ENCODE data around the gene SGMS1. TPM values are rescaled to one million over a fixed set of nuclear protein-coding genes. Genes with fewer than 3 reads are reported as not detected.
A peak's percentile ranks its signal among the peaks of the same experiment; 100 is the strongest.
"Not testable (repeated sequence)": the region's sequence is repeated elsewhere in the genome, so short reads cannot be mapped to it uniquely, and the experiment has no call there.

Gene SGMS1
- total RNA-seq, 4 donors from 2014 or later: 107 to 234 (median 134) TPM

GRCh38 chr10:50503661-50504320 is 120.0 kb downstream of the SGMS1 start:
- no peak overlapping the region for H3K4me3 ChIP-seq
- 85% methylated on average over 10 of the region's 10 CpGs for WGBS, 2 donors
- no peak for DNase-seq (ENCODE audit: low spot score in 2 of 2)
- H3K9me3 ChIP-seq: no peaks in the 10 kb centered on the region
- peaks cover 0 to 48% (median 22%) of the 10 kb centered on the region in 4 donors for H3K4me1 ChIP-seq
- H3K27me3 ChIP-seq: no peaks in the 10 kb centered on the region
- no peaks in the 10 kb centered on the region for H3K36me3 ChIP-seq
- peak overlapping the region in 1 of 4 donors; percentile 4 for H3K27ac ChIP-seq
- TF ChIP-seq CTCF (IDR thresholded peaks at IDR 0.05): no peak
- no peak for TF ChIP-seq POLR2A (IDR thresholded peaks at IDR 0.05)
- no peak for TF ChIP-seq EP300 (IDR thresholded peaks at IDR 0.05)

GRCh38 chr10:50503156-50503555 is 120.6 kb downstream of the SGMS1 start:
- H3K36me3 ChIP-seq; H3K4me3 ChIP-seq; DNase-seq (ENCODE audit: low spot score in 2 of 2); H3K27me3 ChIP-seq; H3K9me3 ChIP-seq: not testable (repeated sequence)
- WGBS, 2 donors: 93 to 94% methylated on average over 4 of the region's 4 CpGs
- Histone ChIP-seq H3K4me1 (peaks cover 0 to 43% (median 16%) of the 10 kb centered on the region in 4 donors), H3K27ac (peak overlapping the region in 1 of 4 donors; percentile 4)

- 50 to 75% methylated on average over 1 of the region's 1 CpG for WGBS, 2 donors
Observed at GRCh38 chr10:50501924-50502452, 121.8 kb downstream of the SGMS1 start.

GRCh38 chr10:50501478-50501877 is 122.3 kb downstream of the SGMS1 start:
- Histone ChIP-seq H3K27ac (peak overlapping the region in 1 of 4 donors; percentile 29), H3K4me3 (no peak overlapping the region), H3K4me1 (peaks cover 0 to 38% (median 4%) of the 10 kb centered on the region in 4 donors), H3K36me3 (no peaks in the 10 kb centered on the region), H3K9me3 (no peaks in the 10 kb centered on the region), H3K27me3 (no peaks in the 10 kb centered on the region)
- no peak for TF ChIP-seq EP300 (IDR thresholded peaks at IDR 0.05)
- TF ChIP-seq POLR2A (IDR thresholded peaks at IDR 0.05): no peak
- TF ChIP-seq CTCF (IDR thresholded peaks at IDR 0.05): no peak
- no peak for DNase-seq (ENCODE audit: low spot score in 2 of 2)
- WGBS, 2 donors: 54 to 68% methylated on average over 2 of the region's 2 CpGs

More at GRCh38 chr10:50501924-50502452, 121.8 kb downstream of the SGMS1 start:
- no peak overlapping the region for H3K4me3 ChIP-seq
- H3K36me3 ChIP-seq: no peaks in the 10 kb centered on the region
- no peak for DNase-seq (ENCODE audit: low spot score in 2 of 2)
- TF ChIP-seq CTCF (IDR thresholded peaks at IDR 0.05): no peak
- no peaks in the 10 kb centered on the region for H3K27me3 ChIP-seq
- H3K4me1 ChIP-seq: peaks cover 0 to 43% (median 8%) of the 10 kb centered on the region in 4 donors
- peak overlapping the region in 2 of 4 donors; percentile 15 to 29 for H3K27ac ChIP-seq
- H3K9me3 ChIP-seq: no peaks in the 10 kb centered on the region

- 93 to 100% methylated on average over 1 of the region's 1 CpG for WGBS, 2 donors
- no peaks in the 10 kb centered on the region for H3K27me3 ChIP-seq
- H3K4me1 ChIP-seq: peaks cover 0 to 32% (median 2%) of the 10 kb centered on the region in 4 donors
- no peaks in the 10 kb centered on the region for H3K36me3 ChIP-seq
- TF ChIP-seq POLR2A (IDR thresholded peaks at IDR 0.05) (no peak), EP300 (IDR thresholded peaks at IDR 0.05) (no peak), CTCF (IDR thresholded peaks at IDR 0.05) (no peak)
- no peak for DNase-seq (ENCODE audit: low spot score in 2 of 2)
- peak overlapping the region in 2 of 4 donors; percentile 32 to 51 for H3K27ac ChIP-seq
- no peak overlapping the region for H3K4me3 ChIP-seq
- H3K9me3 ChIP-seq: no peaks in the 10 kb centered on the region
Observed at GRCh38 chr10:50498465-50498864, 125.3 kb downstream of the SGMS1 start.
